DOHH2 (cell line): ENCODE results near the gene ARHGAP27.

Experiments used
- H3F3A ChIP-seq: fragments of 200-600 bp; sonication (generic), shearing (Covaris generic); 2 replicates; pipeline ENCODE4 v1.6.0; 2016; ENCODE audit warnings: antibody characterized with exemption, mild to moderate bottlenecking; ENCODE audit not compliant: control insufficient read depth, insufficient read depth
- H3K27ac ChIP-seq: fragments of 200-600 bp; sonication (generic); 2 replicates; pipeline ENCODE4 v1.5.1; 2014; ENCODE audit warnings: low read depth, mild to moderate bottlenecking, low read length, moderate library complexity
- H3K27me3 ChIP-seq: fragments of 200-600 bp; sonication (generic); 2 replicates; pipeline ENCODE4 v1.6.1; 2014; ENCODE audit warnings: mild to moderate bottlenecking, low read length, mixed read lengths; ENCODE audit not compliant: control insufficient read depth
- H3K36me3 ChIP-seq: fragments of 200-600 bp; sonication (generic); 2 replicates; pipeline ENCODE4 v1.6.1; 2014; ENCODE audit warnings: mild to moderate bottlenecking, low read length, moderate library complexity, mixed read lengths; ENCODE audit not compliant: control insufficient read depth
- H3K4me1 ChIP-seq: fragments of 200-600 bp; sonication (generic); 2 replicates; pipeline ENCODE4 v1.6.1; 2014; ENCODE audit warnings: mild to moderate bottlenecking, low read length, mixed read lengths; ENCODE audit not compliant: control insufficient read depth
- H3K4me2 ChIP-seq: fragments of 200-600 bp; sonication (generic); 2 replicates; pipeline ENCODE4 v1.6.0; 2014; ENCODE audit warnings: mild to moderate bottlenecking, low read length, moderate library complexity
- H3K4me3 ChIP-seq: fragments of 200-600 bp; sonication (generic); 2 replicates; pipeline ENCODE4 v1.5.1; 2014; ENCODE audit warnings: mild to moderate bottlenecking, low read length, mixed read lengths
- H3K79me2 ChIP-seq: fragments of 200-600 bp; sonication (generic); 2 replicates; pipeline ENCODE4 v1.6.1; 2014; ENCODE audit warnings: mild to moderate bottlenecking, low read length, mixed read lengths; ENCODE audit not compliant: control insufficient read depth
- H3K9me2 ChIP-seq: fragments of 200-600 bp; sonication (generic); replicated peaks from 2 replicates; pipeline ENCODE4 v1.6.1; 2014; ENCODE audit warnings: mild to moderate bottlenecking, low read length, mixed read lengths; ENCODE audit not compliant: control insufficient read depth
- H3K9me3 ChIP-seq: fragments of 200-600 bp; sonication (generic); 2 replicates; pipeline ENCODE4 v1.6.1; 2014; ENCODE audit warnings: antibody characterized with exemption, low read length, mixed read lengths; ENCODE audit not compliant: control insufficient read depth, insufficient read depth
- H4K20me1 ChIP-seq: fragments of 200-600 bp; sonication (generic); 2 replicates; pipeline ENCODE4 v1.6.0; 2014; ENCODE audit warnings: low read depth, mild to moderate bottlenecking, antibody characterized with exemption, low read length, moderate library complexity; ENCODE audit not compliant: control insufficient read depth, insufficient read depth
- CTCF ChIP-seq: fragments of 200-600 bp; sonication (generic); IDR thresholded peaks from one replicate; pipeline ENCODE4 v1.5.1; 2014; ENCODE audit warnings: antibody characterized with exemption, mild to moderate bottlenecking, low read depth, low read length; ENCODE audit not compliant: poor library complexity, severe bottlenecking
- EZH2phosphoT487 ChIP-seq: fragments of 200-600 bp; sonication (generic); IDR thresholded peaks from 2 replicates; pipeline ENCODE4 v1.6.1; 2017; ENCODE audit warnings: borderline replicate concordance, mild to moderate bottlenecking, antibody characterized with exemption, low read length, moderate library complexity, mixed read lengths

ARHGAP27 gene

GRCh38 chr17:45394913-45395568 is 37.6 kb downstream of the ARHGAP27 start:
- H4K20me1 ChIP-seq, result no peaks in the 10 kb centered on the region
- H3K9me3 ChIP-seq, result no peaks in the 10 kb centered on the region
- peak; percentile 83 for TF ChIP-seq CTCF
- no peak for TF ChIP-seq EZH2phosphoT487
- peaks cover 25% of the 10 kb centered on the region for H3K36me3 ChIP-seq
- peak overlapping the region; percentile 38 for H3K4me2 ChIP-seq
- H3K4me1 ChIP-seq, result peaks cover 22% of the 10 kb centered on the region
- H3K4me3 ChIP-seq, result peak overlapping the region; percentile 5; the same call in 1 of the 2 replicates
- H3K27ac ChIP-seq, result no peak overlapping the region
- no peaks in the 10 kb centered on the region for H3F3A ChIP-seq
- no peaks in the 10 kb centered on the region for H3K79me2 ChIP-seq
- no peaks in the 10 kb centered on the region for H3K27me3 ChIP-seq
- no peaks in the 10 kb centered on the region for H3K9me2 ChIP-seq

GRCh38 chr17:45394564-45394912 is 38.1 kb downstream of the ARHGAP27 start:
- Histone ChIP-seq H3K27me3 (peaks cover 3% of the 10 kb centered on the region; the same call in 1 of the 2 replicates), H3K36me3 (peaks cover 20% of the 10 kb centered on the region), H3K4me2 (peak overlapping the region; percentile 38; the same call in 1 of the 2 replicates), H3K27ac (no peak overlapping the region), H3K4me3 (no peak overlapping the region), H4K20me1 (no peaks in the 10 kb centered on the region), H3F3A (no peaks in the 10 kb centered on the region), H3K4me1 (peaks cover 22% of the 10 kb centered on the region), H3K9me3 (no peaks in the 10 kb centered on the region), H3K79me2 (no peaks in the 10 kb centered on the region), H3K9me2 (no peaks in the 10 kb centered on the region)
- no peak for TF ChIP-seq EZH2phosphoT487
- no peak for TF ChIP-seq CTCF

GRCh38 chr17:45394091-45394490 is 38.6 kb downstream of the ARHGAP27 start:
- peaks cover 20% of the 10 kb centered on the region for H3K36me3 ChIP-seq
- no peak overlapping the region for H3K4me2 ChIP-seq
- H3K9me3 ChIP-seq, result no peaks in the 10 kb centered on the region
- TF ChIP-seq EZH2phosphoT487, result no peak
- no peak for TF ChIP-seq CTCF
- peaks cover 22% of the 10 kb centered on the region for H3K4me1 ChIP-seq
- H3K27ac ChIP-seq, result no peak overlapping the region
- no peaks in the 10 kb centered on the region for H3K79me2 ChIP-seq
- no peak overlapping the region for H3K4me3 ChIP-seq
- H4K20me1 ChIP-seq, result no peaks in the 10 kb centered on the region
- no peaks in the 10 kb centered on the region for H3F3A ChIP-seq
- H3K27me3 ChIP-seq, result peaks cover 7% of the 10 kb centered on the region
- H3K9me2 ChIP-seq, result no peaks in the 10 kb centered on the region
